Hepatocyte (in vitro differentiated cells): ENCODE data around the gene TCEAL1. TPM values are rescaled to one million over a fixed set of nuclear protein-coding genes. Genes with fewer than 3 reads are reported as not detected.
"Not testable (repeated sequence)": the region's sequence is repeated elsewhere in the genome, so short reads cannot be mapped to it uniquely, and the experiment has no call there.

Experiments
- DNase-seq: peaks from one replicate; pipeline ENCODE4 v3.0.0-alpha.2; 2016; ENCODE audit warnings: low spot score
- H2AFZ ChIP-seq: fragments of 200-600 bp; sonication (generic); 2 replicates; pipeline ENCODE4 v1.6.0; 2016; ENCODE audit warnings: antibody characterized with exemption, mild to moderate bottlenecking
- H3K27ac ChIP-seq: fragments of 200-600 bp; sonication (generic); 2 replicates; pipeline ENCODE4 v1.5.1; 2016; ENCODE audit warnings: mild to moderate bottlenecking
- H3K27me3 ChIP-seq: fragments of 200-600 bp; sonication (generic); 2 replicates; pipeline ENCODE4 v1.6.1; 2016
- H3K36me3 ChIP-seq: fragments of 200-600 bp; sonication (generic); replicated peaks from 2 replicates; pipeline ENCODE4 v1.5.1; 2016; ENCODE audit warnings: low read depth; ENCODE audit not compliant: insufficient read depth
- H3K4me1 ChIP-seq: fragments of 200-600 bp; sonication (generic); 2 replicates; pipeline ENCODE4 v1.5.1; 2016; ENCODE audit warnings: mild to moderate bottlenecking, moderate library complexity; ENCODE audit not compliant: insufficient read depth
- H3K4me2 ChIP-seq: fragments of 200-600 bp; sonication (generic); 2 replicates; pipeline ENCODE4 v1.6.0; 2016
- H3K4me3 ChIP-seq: fragments of 200-600 bp; sonication (generic); 2 replicates; pipeline ENCODE4 v1.5.1; 2016; ENCODE audit warnings: mild to moderate bottlenecking
- H3K79me2 ChIP-seq: fragments of 200-600 bp; sonication (generic); 2 replicates; pipeline ENCODE4 v1.6.0; 2017; ENCODE audit warnings: mild to moderate bottlenecking
- H3K9me2 ChIP-seq: fragments of 200-600 bp; sonication (generic); replicated peaks from 2 replicates; pipeline ENCODE4 v1.6.0; 2017; ENCODE audit warnings: mild to moderate bottlenecking; ENCODE audit not compliant: insufficient read depth
- H3K9me3 ChIP-seq: fragments of 200-600 bp; sonication (generic); 2 replicates; pipeline ENCODE4 v1.5.1; 2016; ENCODE audit warnings: low read depth, mild to moderate bottlenecking
- H4K20me1 ChIP-seq: fragments of 200-600 bp; sonication (generic); 2 replicates; pipeline ENCODE4 v1.6.0; 2016; ENCODE audit warnings: mild to moderate bottlenecking; ENCODE audit not compliant: insufficient read depth, poor library complexity, severe bottlenecking
- CTCF ChIP-seq: fragments of 200-600 bp; sonication (generic); IDR thresholded peaks from 2 replicates; pipeline ENCODE4 v1.5.1; 2016; ENCODE audit warnings: antibody characterized with exemption, mild to moderate bottlenecking; ENCODE audit not compliant: poor library complexity
- EZH2 ChIP-seq: fragments of 200-600 bp; sonication (generic); IDR thresholded peaks from 2 replicates; pipeline ENCODE4 v1.6.1; 2016; ENCODE audit warnings: antibody characterized with exemption, mild to moderate bottlenecking, borderline replicate concordance
- EZH2phosphoT487 ChIP-seq: fragments of 200-600 bp; sonication (generic); IDR thresholded peaks from one replicate; pipeline ENCODE4 v1.6.1; 2018; ENCODE audit warnings: antibody characterized with exemption, mild to moderate bottlenecking, low read depth, moderate library complexity; ENCODE audit not compliant: unreplicated experiment, severe bottlenecking
- whole genome bisulfite sequencing: methylation state at CpG from one replicate; pipeline ENCODE4 v1.1.6; 2016; ENCODE audit warnings: low lambda C conversion rate; ENCODE audit errors: missing lambda C conversion rate; 5-methylcytosine and 5-hydroxymethylcytosine counted together
- polyA plus RNA-seq: library from polyadenylated mRNA; unstranded; fragments of >200 nt; fragmentation: Nextera tagmentation; extraction: Ambion mirVana; gene quantifications from 2 replicates; pipeline ENCODE4 v1.2.1, GENCODE V29; 2016
- total RNA-seq: library from RNA; depleted of rRNA; stranded (reverse); fragments of >200 nt; gene quantifications from 2 replicates; pipeline ENCODE4 v1.2.3, GENCODE V29; 2014

The TCEAL1 gene
- total and polyA plus RNA-seq, 2 experiments from 2014 or later, result 89.2 to 113 TPM

GRCh38 chrX:103656617-103657016 is 27.8 kb downstream of the TCEAL1 start:
- Histone ChIP-seq H4K20me1 (no peaks in the 10 kb centered on the region), H3K27me3 (no peaks in the 10 kb centered on the region), H3K4me2 (no peak overlapping the region), H3K79me2 (no peaks in the 10 kb centered on the region), H3K4me1 (peaks cover 3% of the 10 kb centered on the region), H3K27ac (no peak overlapping the region), H3K9me2 (no peaks in the 10 kb centered on the region), H3K4me3 (no peak overlapping the region), H3K9me3 (no peaks in the 10 kb centered on the region), H3K36me3 (no peaks in the 10 kb centered on the region), H2AFZ (no peak overlapping the region)
- WGBS, result 52% methylated on average over 3 of the region's 3 CpGs
- DNase-seq, result no peak
- TF ChIP-seq EZH2, result no peak
- no peak for TF ChIP-seq CTCF
- no peak for TF ChIP-seq EZH2phosphoT487

- not testable (repeated sequence) for H3K79me2 ChIP-seq, H4K20me1 ChIP-seq, DNase-seq, H3K27ac ChIP-seq, H2AFZ ChIP-seq, H3K36me3 ChIP-seq, H3K4me2 ChIP-seq, H3K4me1 ChIP-seq, H3K27me3 ChIP-seq, H3K9me2 ChIP-seq, H3K4me3 ChIP-seq, H3K9me3 ChIP-seq
- WGBS, result 97% methylated on average over 2 of the region's 2 CpGs
Observed at GRCh38 chrX:103657066-103657465, 28.3 kb downstream of the TCEAL1 start.

GRCh38 chrX:103658681-103659433 is 30.1 kb downstream of the TCEAL1 start:
- no peak for DNase-seq
- Histone ChIP-seq H3K9me2 (no peaks in the 10 kb centered on the region), H3K27me3 (peaks cover 18% of the 10 kb centered on the region), H3K9me3 (no peaks in the 10 kb centered on the region), H3K4me3 (no peak overlapping the region), H3K79me2 (no peaks in the 10 kb centered on the region), H3K4me2 (no peak overlapping the region), H2AFZ (no peak overlapping the region), H3K4me1 (no peaks in the 10 kb centered on the region), H3K36me3 (no peaks in the 10 kb centered on the region), H3K27ac (no peak overlapping the region), H4K20me1 (no peaks in the 10 kb centered on the region)
- WGBS, result 71% methylated on average over 5 of the region's 5 CpGs
- TF ChIP-seq EZH2, result no peak
- TF ChIP-seq EZH2phosphoT487, result no peak
- TF ChIP-seq CTCF, result no peak

- not testable (repeated sequence) for H3K36me3 ChIP-seq, H3K9me2 ChIP-seq, H3K4me3 ChIP-seq, H4K20me1 ChIP-seq, H3K27ac ChIP-seq, H2AFZ ChIP-seq, H3K79me2 ChIP-seq, H3K4me1 ChIP-seq, DNase-seq, H3K4me2 ChIP-seq, H3K9me3 ChIP-seq
- WGBS, result 95% methylated on average over 2 of the region's 2 CpGs
- peaks cover 22% of the 10 kb centered on the region for H3K27me3 ChIP-seq
Observed at GRCh38 chrX:103659460-103659859, 30.7 kb downstream of the TCEAL1 start.
